Stromal cell of bone marrow (primary cell): ENCODE data around the gene VSTM2L.

Experiments
- DNase-seq: peaks from one replicate; pipeline ENCODE4 v3.0.0-alpha.2; 2012; ENCODE audit warnings: low read depth

VSTM2L gene

DNA sequence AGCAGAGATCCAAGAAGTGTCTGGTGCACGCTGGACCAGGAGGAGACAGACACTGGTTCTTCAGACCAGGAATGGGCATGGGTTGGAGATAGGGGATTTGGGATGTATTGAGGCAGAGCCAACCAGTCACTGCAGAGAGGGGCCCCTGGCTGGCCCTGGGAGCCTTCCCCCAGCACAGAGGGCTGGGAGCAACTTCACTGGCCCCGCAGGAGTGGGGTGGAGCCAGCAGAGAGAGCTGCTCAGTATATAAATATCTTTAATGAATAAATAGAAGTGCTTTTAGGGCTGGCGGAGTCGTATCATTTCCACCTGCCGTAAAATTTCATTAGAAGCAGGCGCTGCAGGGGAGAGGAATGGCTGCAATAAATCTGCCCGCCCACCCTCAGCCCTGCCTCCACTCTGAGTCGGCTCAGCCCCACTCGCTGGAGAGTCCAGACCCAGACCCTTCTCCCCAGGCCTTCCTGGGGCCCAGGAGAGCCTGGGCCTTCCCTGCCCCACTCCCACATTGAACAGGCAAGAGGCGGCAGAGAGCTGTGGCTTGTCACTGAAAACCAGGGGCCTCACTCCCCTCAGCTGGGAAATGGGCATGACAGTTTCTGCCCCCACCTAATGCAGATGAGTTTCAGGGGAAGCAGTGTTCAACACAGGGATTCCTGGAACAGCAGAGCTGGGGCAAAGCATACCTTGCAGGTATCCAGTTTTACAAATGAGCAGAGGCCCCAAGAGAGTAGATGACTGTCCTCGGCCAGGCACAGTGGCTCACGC is 23.9 kb upstream of the VSTM2L start:
- no peak for DNase-seq

DNA sequence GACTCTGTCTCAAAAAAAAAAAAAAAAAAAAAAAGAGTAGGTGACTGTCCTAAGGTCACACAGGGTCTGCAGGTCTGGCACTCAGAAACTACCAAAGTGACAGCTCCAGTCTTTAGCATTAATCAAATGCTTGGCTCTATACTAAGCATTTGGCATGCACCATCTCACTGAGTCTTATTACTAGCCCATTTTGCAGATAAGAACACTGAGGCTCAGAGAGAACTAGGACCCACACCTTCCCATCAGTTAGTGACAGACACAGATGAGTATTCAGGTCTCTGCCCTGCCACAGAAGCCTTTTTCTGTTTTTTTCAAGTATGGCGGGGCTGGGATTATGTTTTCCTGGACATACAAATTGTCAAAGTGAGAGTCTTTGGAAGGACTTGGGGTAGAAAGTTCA is 23.1 kb upstream of the VSTM2L start:
- DNase-seq, result no peak

DNA sequence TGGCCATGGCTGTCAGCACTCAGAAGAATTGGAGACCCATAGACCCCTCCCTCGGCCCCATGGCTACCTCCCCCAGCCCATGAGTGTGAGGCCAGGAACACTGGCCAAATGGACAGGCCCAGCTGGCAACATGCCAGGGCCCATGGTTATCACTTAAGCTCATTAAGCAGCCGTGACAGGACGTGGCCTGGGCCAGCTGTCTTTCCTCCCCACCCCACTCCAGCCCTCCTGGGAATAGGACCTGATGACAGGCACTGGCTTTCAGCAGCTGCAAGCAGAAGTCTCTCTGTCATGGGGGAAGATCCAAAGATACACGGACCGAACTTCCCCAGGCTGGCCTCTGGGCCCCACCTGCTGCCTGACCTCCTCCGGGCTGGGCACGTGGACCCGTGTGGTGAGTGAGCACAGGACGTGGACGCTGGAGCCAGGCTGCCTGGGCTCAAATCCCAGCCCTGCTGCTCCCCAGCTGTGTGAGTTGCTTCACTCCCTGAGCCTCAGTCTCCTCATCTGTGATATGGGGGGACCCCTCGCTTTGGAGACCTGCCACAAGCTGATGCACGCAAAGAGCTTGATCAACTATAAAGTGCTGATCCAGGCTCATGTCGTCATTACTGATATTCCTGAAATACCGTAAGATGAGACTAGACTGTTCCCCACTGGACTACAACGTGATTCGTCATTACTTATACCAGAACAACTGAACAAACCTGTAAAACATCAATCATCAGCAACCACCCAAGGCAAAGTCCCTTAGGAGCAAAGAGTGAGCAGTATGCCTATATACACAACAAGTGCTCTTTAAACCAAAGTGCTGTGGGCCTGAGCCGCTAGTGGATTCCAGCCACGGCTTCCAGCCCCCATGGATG is 22.0 kb upstream of the VSTM2L start:
- no peak for DNase-seq

DNA sequence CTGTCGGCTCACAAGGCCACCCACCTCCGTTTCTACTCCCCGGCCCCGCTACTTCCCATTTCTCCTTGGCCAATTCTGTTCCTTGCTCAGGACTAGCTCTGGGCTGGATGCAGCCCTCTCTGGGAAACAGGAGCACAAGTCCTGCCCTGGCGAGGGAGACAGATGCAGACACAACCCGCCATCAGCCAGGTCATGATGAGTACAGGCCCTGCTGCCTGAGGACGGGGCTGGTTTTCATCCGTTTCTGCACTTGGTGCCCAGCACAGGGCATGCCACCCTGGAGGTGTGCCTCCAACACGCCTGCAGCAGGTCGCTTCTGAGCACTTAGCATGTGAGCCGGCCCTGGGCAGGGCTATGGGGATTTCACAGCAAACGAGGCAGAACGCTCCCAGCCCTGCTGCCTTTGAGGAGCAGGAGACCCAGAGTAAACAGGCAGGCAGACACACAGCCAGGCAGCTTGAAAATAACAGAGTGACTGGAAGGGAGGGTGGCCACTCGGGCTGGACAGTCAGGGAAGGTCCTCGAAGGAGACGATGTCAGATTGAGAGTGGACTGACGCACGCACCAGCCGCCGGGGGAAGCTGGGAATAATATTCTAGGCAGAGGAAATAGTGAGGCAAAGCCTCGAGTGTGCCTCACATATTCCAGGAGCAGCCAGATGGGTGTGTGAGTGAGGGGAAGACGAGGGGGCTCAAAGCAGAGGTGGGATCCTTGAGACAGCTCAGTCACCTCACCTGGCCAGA is 21.2 kb upstream of the VSTM2L start:
- DNase-seq, result no peak

DNA sequence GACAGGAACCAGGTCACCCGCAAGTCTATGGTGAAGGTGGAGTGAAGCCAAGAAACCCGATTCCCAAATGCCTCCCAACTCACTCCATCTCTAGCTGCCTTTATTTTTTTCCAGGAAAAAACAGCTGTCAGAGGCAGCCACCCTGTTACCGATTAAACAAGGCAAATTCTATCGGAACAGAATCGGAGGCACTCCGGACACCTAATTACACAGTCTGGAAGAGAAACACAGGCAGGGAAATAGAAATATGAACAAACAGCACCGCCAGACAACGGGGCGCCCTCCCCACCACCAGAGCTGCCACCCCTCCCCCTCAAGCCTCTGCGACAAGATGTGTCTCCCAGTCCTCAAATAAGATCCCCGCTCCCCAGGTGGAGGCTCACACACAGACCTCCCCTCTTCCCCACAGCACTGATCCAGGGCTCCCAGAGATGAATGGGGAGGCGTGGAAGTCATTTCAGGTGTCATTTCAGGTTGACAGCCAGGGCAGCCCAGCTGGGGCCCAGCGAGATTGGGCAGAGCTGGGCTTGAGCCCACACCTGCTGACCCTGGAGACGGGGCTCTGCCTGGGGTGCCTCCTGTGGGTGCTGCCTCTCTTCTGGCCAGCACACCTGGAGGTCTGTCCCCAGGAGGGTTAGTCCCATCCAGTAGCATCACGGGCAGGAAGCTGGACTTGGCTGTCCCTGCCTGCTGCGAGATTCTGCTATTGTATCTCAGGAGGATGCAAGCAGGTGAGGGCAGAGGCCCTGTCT is 19.8 kb upstream of the VSTM2L start:
- DNase-seq, result no peak

DNA sequence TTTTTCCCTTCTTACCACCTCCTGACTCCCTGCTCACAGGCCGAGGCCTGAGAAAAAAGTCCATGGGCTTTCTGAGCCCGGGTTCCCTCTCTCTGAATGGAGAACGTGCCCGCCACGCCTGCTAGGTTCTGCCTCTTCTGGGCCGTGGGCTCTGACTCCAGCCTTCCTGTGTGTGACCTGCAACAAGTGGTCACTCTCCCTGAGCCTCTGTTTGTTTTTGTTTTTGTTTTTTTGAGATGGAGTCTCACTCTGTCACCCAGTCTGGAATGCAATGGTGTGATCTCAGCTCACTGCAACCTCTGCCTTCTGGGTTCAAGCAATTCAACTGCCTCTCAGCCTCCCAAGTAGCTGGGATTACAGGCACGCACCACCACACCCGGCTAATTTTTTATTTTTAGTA is 17.9 kb upstream of the VSTM2L start:
- no peak for DNase-seq

DNA sequence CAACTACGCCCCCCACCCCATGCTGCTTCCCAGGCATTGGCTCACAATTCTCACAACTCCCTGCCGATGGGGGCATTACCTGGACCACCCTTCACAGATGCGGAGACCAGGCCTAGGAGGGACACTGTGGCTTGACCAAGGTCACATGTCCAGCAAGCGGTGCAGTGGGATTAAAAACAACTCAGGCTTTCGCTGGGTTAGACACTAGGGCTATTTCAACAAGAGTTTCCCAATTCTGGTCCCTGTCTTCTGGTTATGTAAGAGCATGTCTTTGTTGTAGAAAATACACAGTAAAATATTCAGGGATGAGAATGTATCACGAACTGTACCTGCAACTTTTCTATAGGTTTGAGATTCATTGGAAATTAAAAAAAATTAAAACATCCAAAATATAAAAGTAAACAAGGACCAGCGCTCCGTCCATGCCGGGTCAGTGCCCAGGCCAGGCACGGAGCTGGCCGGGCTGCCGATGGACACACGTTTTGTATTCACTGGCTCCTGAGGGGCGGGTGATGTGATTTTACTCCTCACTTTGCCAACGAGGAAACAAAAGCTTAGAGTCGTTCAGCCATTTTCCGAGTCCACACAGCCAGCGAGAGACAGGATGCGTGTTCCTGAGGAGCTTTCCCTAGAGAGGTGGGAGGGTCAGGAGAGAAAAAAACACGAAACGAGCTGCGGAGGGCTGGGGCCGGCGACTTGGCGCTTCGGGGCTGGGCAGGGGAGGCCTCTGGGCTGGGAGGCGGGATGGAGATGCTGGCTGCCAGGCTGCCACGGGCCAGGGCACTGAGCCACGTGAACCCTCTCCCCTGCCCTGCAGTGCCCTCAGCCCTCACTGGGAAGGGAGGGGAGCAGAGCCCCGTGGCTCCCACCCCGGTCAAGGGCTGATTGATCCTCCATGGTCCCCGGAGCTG is 17.1 kb upstream of the VSTM2L start:
- DNase-seq, result no peak

DNA sequence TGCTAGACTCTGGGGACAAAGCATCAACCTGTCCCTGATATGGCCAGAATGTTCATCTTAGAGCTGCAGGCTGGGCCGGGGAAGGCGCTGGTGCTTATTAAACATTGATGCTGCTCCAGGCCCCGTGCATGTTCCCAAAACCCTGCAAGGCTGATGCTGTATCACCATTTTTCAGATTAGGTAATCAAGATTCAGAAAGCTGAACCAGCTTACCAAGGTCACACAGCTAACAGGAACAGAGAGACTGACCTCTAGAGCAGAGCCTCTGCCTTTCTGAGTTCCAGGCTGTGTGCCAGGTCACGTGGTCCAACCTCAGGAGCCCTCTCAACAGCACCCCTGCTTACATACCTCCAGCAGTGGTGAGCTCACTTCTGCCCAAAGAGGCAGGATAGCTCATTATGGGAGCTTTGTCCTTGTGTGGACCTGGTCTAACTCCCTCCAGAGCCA is 16.1 kb upstream of the VSTM2L start:
- no peak for DNase-seq

DNA sequence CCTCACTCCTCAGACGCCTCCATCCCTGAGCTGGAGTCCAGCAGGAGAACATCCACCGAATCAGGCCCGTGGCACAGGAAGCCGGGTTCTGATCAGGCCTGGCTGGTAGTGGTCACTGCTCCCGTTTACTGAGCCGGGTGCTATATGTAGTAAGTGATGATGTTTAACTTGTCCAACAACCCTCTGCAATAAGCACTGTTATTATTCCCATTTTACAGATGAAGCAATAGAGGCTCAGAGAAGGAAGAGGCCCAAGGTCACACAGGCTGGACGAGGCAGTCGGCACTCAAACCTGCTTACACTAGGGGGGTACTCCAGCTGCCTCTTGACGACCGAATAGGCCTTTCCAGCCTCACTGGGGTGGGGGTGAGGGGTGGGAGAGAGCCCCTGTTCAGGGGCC is 14.3 kb upstream of the VSTM2L start:
- no peak for DNase-seq

DNA sequence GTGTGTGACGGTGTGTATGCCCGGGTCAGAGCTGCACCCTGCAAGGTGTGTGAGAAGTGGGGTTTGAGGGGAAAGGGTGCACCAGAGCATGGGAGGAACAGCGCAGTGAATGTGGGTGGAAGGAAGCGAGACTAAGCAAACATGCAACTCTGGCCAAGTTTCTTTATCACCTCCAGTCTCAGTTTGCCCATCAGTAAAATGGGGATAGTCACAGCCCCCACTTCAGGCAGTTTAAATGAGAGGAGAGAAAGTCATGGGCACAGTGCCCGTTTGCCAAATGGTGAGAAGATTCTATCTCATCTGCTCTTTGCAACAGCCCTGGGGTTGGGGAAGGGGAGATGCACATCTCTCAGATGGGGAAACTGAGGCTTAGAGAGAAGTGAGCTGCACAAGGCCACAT is 12.8 kb upstream of the VSTM2L start:
- DNase-seq, result no peak

DNA sequence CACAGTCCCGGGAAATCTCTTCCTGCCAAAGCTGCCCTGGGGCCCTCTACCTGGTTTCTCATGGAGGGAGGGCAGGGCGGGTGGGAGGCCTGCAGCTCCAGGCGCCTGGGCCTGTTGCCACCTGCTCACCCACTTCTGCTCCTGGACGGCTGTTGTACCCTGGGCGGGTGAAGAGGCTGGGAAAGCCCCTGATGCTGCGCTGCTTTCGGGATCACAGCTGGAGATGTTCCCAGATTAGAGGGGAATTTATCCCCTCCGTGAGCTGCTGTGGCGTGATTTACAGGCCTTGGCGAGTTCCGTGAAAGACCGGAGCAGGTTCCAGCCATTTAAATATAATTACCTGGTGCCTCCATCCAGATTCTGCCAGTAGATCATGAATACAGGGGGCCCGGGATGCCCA is 12.3 kb upstream of the VSTM2L start:
- DNase-seq, result no peak

DNA sequence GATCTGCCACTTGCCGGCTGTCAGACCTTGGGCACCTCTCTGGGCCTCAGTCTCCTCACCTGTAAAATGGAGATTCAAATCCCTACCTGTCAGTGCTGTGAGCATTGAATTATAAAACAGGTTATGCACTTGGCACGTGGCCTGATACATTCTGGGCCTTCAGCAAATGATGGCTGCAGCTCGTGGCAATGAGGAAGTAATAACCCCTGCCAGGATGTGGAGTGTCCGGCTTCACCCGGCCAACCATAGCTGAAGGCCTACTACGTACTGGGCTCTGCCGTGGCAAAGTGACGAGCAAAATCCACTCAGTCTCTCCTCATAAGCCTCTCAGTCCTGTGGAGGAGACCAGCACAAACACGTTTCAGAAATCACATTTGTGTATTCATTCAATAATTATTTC is 10.9 kb upstream of the VSTM2L start:
- no peak for DNase-seq

DNA sequence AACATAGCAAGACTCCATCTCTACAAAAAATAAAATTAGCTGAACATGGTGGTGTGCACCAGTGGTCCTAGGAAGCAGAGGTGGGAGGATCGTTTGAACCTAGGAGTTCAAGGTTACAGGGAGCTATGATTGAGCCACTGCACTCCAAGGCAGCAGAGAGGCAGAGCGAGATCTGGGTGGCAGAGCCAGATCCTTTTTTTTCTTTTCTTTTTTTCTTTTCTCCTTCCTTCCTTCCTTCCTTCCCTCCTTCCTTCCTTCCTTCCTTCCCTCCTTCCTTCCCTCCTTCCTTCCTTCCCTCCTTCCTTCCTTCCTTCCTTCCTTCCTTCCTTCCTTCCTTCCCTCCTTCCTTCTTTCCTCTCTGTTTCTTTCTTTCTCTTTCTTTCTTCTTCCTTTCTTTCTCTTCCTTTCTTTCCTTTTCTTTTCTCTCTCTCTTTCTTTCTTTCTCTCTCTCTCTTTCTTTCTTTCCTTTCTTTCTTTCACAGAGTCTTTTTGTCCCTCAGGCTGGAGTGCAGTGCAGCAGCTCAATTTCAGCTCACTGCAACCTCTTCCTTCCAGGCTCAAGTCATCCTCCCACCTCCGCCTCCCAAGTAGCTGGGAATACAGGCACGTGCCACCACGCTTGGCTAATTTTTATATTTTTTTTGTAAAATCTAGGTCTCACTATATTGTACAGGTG is 9.2 kb upstream of the VSTM2L start:
- DNase-seq, result no peak

DNA sequence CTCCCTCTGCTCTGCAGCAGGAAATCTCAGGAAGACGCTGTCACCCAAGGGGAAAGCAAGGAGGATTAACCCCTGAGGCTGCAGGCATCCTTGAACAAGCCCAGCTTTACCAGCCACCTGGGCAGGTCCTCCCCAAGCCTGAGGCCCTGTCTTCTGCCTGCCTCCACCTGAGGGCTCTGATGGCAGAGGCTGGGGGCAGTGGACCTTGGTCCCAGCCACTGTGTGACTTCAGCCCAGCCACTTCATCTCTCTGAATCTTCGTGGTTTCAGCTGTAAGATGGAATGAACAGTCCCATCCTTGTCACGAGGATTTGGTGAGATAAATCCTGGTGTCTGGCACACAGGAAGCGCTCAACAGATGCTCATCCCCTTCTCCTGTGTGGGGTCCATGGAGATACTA is 8.5 kb upstream of the VSTM2L start:
- no peak for DNase-seq

DNA sequence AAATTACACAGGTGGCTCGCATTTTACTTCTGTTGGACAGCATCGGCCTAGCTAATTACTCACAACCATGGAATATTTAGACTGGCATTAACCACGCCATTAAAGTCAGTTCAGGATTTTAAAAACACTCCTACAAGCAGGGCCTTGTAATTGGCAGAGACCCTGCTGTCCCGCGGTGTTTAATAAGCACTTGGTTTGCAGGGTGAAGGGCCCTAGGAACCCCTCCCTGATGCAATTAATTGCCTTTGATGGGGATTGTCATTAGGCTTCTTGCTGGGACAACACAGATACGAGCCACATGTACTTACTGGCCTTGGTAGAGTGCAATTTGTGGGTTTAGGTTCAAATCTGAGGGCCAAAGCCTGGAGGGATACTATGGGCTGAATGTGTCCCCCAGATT is 7.8 kb upstream of the VSTM2L start:
- DNase-seq, result no peak

DNA sequence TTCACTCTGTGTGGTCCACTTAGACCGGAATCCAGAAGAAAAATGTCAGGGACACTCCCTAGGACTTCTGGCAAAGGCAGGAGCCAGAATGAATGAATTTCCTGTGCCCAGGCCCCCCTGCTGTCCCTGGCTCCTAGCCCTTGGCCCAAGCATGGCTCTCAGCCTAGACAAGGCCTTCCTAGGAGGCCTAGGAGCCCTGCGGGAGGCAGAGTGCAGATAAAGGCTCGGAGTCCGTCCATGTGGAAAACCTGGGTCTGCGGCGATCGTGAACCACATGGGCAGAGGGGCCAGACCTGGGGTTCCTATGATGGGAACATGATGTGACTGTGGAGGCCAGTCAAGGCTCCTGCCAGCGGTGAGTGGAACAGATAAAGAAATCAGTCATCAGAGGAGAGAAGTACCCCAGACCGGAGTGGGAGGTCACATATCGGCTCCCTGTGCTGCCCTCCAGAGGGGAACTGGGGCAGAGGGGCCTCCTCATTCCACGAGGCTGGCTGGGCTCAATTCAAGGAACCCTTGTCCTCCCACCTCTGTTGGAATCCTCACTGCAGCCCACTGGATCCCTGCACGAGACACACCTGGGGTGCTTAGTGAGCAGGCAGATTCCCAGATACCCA is 5.9 kb upstream of the VSTM2L start:
- no peak for DNase-seq

DNA sequence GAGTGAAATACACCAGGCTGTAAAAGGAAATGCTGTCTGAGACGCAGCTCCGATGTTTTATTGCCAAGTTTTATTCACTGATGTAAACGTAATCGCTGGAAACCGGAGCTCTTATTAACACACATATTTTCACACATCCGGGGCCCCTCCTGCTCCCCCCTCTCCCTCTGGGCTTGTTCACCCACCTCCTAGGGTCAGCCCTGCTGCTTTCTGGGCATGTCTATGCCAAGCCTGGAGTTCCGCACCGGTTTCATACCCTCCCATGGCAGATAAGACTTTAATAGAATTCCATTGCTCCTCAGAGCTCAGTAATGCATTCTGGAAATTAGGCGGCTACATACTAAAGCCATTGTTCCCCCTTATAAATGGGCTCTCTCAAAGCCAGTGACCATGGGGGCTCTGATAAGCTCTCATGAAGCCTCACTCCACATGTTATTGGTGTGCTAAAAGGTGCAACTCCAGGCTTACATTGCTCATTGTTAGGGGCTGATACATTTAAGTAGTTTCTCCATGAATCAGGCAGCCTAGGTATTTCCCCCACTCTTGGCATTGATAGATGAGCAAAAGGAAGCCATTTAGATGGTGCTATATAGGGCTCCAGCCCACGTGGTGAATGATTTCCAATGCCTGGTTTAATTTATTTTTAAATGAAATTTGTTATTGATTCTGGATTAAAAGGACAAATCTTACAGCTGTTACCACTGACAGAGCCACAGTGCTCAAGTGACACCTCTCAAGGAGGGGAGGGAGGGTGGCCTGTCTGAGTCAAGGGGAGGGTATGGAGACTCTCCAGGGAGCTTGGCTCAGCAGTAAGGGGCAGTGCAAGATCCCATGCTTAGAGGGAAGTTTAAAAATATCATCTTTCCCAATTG is 4.5 kb upstream of the VSTM2L start:
- DNase-seq, result no peak

DNA sequence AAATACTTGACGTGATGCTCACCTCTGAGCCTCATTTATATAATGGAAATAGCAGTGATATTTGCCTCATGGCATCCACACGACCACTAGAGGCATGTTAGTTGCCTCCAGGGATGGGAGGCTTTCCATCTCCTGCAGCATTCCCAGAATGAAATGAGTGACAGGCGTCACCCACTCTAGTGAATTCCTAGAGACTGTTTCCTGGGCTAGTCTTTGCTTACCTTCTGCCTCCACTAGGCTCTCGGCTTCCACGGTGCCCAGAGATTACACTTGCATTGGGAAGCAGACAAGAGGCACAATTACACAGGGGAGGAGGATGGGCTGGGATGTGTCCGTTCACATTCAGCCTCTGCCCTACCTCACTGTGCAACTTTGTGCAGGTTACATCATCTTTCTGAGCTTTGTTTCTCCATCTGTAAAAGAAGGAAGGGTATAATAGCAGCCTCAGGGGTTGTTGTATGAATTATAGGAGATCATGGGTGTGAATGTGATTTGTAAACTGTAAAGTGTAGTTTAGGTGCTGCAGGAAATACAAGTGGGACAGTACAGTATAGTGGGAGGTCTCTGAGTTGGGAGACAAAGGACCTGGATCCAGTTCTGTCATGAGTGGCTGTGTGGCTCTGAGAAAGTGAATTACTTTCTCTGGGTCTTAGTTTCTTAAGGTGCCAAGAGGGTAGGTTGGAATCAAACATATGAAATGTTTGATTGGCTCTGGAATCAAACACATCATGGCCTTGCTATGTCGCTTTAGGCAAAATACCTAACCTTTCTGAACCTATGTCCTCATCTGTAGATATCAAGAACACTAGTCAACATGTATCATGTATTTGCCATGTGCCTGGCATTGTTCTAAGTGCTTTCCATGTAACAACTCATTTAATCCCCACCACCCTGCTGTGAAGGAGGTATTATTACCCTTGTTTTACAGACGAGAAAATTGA is 3.6 kb upstream of the VSTM2L start:
- DNase-seq, result no peak
